GM12878 (cell line): ENCODE measurements around the gene TOR1B. TPM values are rescaled to one million over a fixed set of nuclear protein-coding genes. Genes with fewer than 3 reads are reported as not detected.

Experiments used
- ATAC-seq: fragments of 200-7000 bp; cut with Tn5 transposase; 3 replicates; pipeline ENCODE4 v1.9.1; 2020; ENCODE audit warnings: mild to moderate bottlenecking, moderate library complexity
- BruUV-seq: library from RNA; stranded (reverse); fragments of 400-500 nt; replicated peaks from 2 replicates; lab custom pipeline; 2021; lab: Mats Ljungman, UMichigan
- CTCF ChIA-PET: fragments of 300-600 bp; sonication (Branson Sonifier 250); formaldehyde crosslinking; extraction: SDS; loops from one replicate; lab custom pipeline; 2021; ENCODE audit warnings: inconsistent platforms; lab: Yijun Ruan, JAX
- POLR2A ChIA-PET: fragments of 350-600 bp; formaldehyde crosslinking; extraction: SDS; loops from one replicate; lab custom pipeline; 2021; ENCODE audit warnings: inconsistent platforms; lab: Charles Lee
- RAD21 ChIA-PET: fragments of 300-600 bp; sonication (Branson Sonifier 250); formaldehyde crosslinking; loops from one replicate; lab custom pipeline; 2023; ENCODE audit warnings: antibody characterized with exemption; ENCODE audit not compliant: unreplicated experiment; lab: Charles Lee
- SMC1A ChIA-PET: fragments of 300-600 bp; sonication (Branson Sonifier 250); formaldehyde crosslinking; loops from one replicate; lab custom pipeline; 2023; ENCODE audit not compliant: unreplicated experiment, uncharacterized antibody; lab: Charles Lee
- DNase-seq: peaks from one replicate; pipeline ENCODE4 v3.0.0-alpha.2; 2011; ENCODE audit warnings: low read depth, low spot score
- FAIRE-seq: peaks from 3 replicates; lab custom pipeline; 2011; peaks lifted over from hg19 to GRCh38; lab: Jason Lieb, UNC
- H2AFZ ChIP-seq: 2 replicates; pipeline ENCODE4 v1.6.0; 2011; ENCODE audit warnings: low read depth, low read length, control low read depth; ENCODE audit not compliant: control insufficient read depth
- H3K27ac ChIP-seq: 2 replicates; pipeline ENCODE4 v1.5.1; 2011; ENCODE audit warnings: control low read depth; ENCODE audit not compliant: control insufficient read depth, insufficient read depth
- H3K27me3 ChIP-seq, 2 experiments: replicated peaks in 1 of 2; 2 replicates each; pipeline versions ENCODE4 v1.6.0 to v1.6.1; 2011; ENCODE audit warnings: low read length in 1 of 2; ENCODE audit not compliant: control insufficient read depth in 2 of 2, insufficient read depth in 2 of 2
- H3K36me3 ChIP-seq, 2 experiments: 2 replicates each; pipeline ENCODE4 v1.5.1; 2011; ENCODE audit warnings: low read length in 1 of 2; ENCODE audit not compliant: control insufficient read depth in 2 of 2, insufficient read depth in 2 of 2
- H3K4me1 ChIP-seq: 2 replicates; pipeline ENCODE4 v1.6.1; 2011; ENCODE audit warnings: mild to moderate bottlenecking, low read length, moderate library complexity, mixed read lengths; ENCODE audit not compliant: control insufficient read depth, insufficient read depth
- H3K4me2 ChIP-seq: 2 replicates; pipeline ENCODE4 v1.6.0; 2011; ENCODE audit warnings: control low read depth; ENCODE audit not compliant: control insufficient read depth, insufficient read depth
- H3K4me3 ChIP-seq: fragments of 200-600 bp; sonication (generic); 2 replicates; pipeline ENCODE4 v1.5.1; 2016
- H3K79me2 ChIP-seq: 2 replicates; pipeline ENCODE4 v1.6.0; 2011; ENCODE audit warnings: low read length; ENCODE audit not compliant: control insufficient read depth, insufficient read depth
- H3K9ac ChIP-seq: 2 replicates; pipeline ENCODE4 v1.8.0; 2011; ENCODE audit warnings: low read length, control low read depth, mixed read lengths; ENCODE audit not compliant: control insufficient read depth, insufficient read depth
- H3K9me3 ChIP-seq: replicated peaks from 3 replicates; pipeline ENCODE4 v1.5.1; 2011; ENCODE audit warnings: mild to moderate bottlenecking, low read length; ENCODE audit not compliant: control insufficient read depth, insufficient read depth
- H4K20me1 ChIP-seq: 2 replicates; pipeline ENCODE4 v1.6.0; 2011; ENCODE audit not compliant: control insufficient read depth, insufficient read depth
- ATF7 ChIP-seq: fragments of 450-650 bp; IDR thresholded peaks from 2 replicates; pipeline ENCODE4 v1.6.1; 2016; ENCODE audit warnings: low read depth, mild to moderate bottlenecking
- IKZF1 ChIP-seq: fragments of 450-650 bp; conservative IDR thresholded peaks from 2 replicates; pipeline ENCODE4 v1.6.1; 2017; ENCODE audit warnings: antibody characterized with exemption, mild to moderate bottlenecking
- MEF2A ChIP-seq: IDR thresholded peaks from 2 replicates; pipeline ENCODE4 v1.6.1; 2011; ENCODE audit warnings: low read depth, mild to moderate bottlenecking, low read length, moderate library complexity; ENCODE audit not compliant: insufficient read depth
- NFYA ChIP-seq: IDR thresholded peaks from 2 replicates; pipeline ENCODE4 v1.6.1; 2011; ENCODE audit warnings: low read depth, mild to moderate bottlenecking, low read length, improper control_type of control experiment, borderline replicate concordance
- RUNX3 ChIP-seq: IDR thresholded peaks from 2 replicates; pipeline ENCODE4 v1.6.1; 2012; ENCODE audit warnings: low read length, inconsistent platforms
- SMARCA5 ChIP-seq: fragments of 450-650 bp; IDR thresholded peaks from 2 replicates; pipeline ENCODE4 v1.6.1; 2017; ENCODE audit warnings: mild to moderate bottlenecking
- WGBS: methylation state at CpG from one replicate; pipeline ENCODE4 v1.1.6; 2016; ENCODE audit warnings: low lambda C conversion rate; ENCODE audit not compliant: insufficient replicate concordance, insufficient coverage; ENCODE audit errors: missing lambda C conversion rate; 5-methylcytosine and 5-hydroxymethylcytosine counted together
- in situ Hi-C: fragments of 300-500 bp; cut with MboI; formaldehyde crosslinking; loops from 9 replicates; pipeline ENCODE4 v1.14.3; 2018; ENCODE audit warnings: mixed read lengths
- intact Hi-C: fragments of 100-400 bp; cut with micrococcal nuclease; formaldehyde crosslinking; loops from one replicate; pipeline ENCODE4 v1.14.2; 2022; ENCODE audit not compliant: unreplicated experiment
- polyA plus RNA-seq, 11 experiments: library from polyadenylated mRNA; depleted of rRNA in 4 of 11; unstranded in 6 of 11; stranded (reverse) in 5 of 11; fragments of >200 nt; fragmentation: Nextera tagmentation in 4 of 11; fragmentation: Illumina TruSeq in 1 of 11; extraction: Ambion mirVana in 4 of 11; extraction: Trizol in 1 of 11; gene quantifications; 1 replicate in 1 of 11; 2 replicates in 10 of 11; pipeline versions ENCODE4 v1.2.1 to v1.2.3, GENCODE V29; 2011 to 2016; ENCODE audit warnings: inconsistent platforms in 2 of 11, missing spikeins in 2 of 11, low read depth in 1 of 11
- total RNA-seq, 4 experiments: library from RNA; depleted of rRNA in 3 of 4; stranded (reverse); fragments of >200 nt in 3 of 4; fragmentation: Illumina TruSeq in 1 of 4; extraction: Trizol in 1 of 4; gene quantifications; 2 replicates each; pipeline versions ENCODE4 v1.2.1 to v1.2.3, GENCODE V29; 2013 to 2021
- TF ChIP-seq, protein P1 (sequence below): IDR thresholded peaks from 2 replicates; pipeline ENCODE4 v1.6.1; 2012; ENCODE audit warnings: low read depth, low read length, improper control_type of control experiment

Gene TOR1B
- total and polyA plus RNA-seq, 10 of the 15 experiments (the other 5 are each of a cell fraction or from before 2014, with no cell fraction given), result 1.8 to 17.5 (median 9.9) TPM

DNA sequence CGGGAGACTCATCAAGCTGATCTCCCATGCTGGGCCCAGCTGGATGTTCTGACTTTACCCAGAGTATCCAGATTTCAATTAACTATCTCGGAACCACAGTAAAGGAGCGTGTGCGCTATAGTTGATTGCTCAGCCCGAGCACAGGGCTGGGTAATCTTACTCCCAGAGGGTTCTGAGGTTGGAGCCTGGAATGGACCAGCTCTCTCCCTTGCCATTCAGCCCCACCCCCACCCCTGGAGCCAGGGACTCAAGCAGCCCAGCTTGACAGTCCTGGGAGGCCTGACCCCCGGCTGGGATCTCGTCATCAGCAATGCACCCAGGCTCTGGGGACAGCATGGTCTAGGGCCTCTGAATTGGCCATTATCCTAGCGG is 26.4 kb upstream of the TOR1B start (continued):
- TF ChIP-seq, protein P1, sequence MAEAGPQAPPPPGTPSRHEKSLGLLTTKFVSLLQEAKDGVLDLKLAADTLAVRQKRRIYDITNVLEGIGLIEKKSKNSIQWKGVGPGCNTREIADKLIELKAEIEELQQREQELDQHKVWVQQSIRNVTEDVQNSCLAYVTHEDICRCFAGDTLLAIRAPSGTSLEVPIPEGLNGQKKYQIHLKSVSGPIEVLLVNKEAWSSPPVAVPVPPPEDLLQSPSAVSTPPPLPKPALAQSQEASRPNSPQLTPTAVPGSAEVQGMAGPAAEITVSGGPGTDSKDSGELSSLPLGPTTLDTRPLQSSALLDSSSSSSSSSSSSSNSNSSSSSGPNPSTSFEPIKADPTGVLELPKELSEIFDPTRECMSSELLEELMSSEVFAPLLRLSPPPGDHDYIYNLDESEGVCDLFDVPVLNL, result no peak

DNA sequence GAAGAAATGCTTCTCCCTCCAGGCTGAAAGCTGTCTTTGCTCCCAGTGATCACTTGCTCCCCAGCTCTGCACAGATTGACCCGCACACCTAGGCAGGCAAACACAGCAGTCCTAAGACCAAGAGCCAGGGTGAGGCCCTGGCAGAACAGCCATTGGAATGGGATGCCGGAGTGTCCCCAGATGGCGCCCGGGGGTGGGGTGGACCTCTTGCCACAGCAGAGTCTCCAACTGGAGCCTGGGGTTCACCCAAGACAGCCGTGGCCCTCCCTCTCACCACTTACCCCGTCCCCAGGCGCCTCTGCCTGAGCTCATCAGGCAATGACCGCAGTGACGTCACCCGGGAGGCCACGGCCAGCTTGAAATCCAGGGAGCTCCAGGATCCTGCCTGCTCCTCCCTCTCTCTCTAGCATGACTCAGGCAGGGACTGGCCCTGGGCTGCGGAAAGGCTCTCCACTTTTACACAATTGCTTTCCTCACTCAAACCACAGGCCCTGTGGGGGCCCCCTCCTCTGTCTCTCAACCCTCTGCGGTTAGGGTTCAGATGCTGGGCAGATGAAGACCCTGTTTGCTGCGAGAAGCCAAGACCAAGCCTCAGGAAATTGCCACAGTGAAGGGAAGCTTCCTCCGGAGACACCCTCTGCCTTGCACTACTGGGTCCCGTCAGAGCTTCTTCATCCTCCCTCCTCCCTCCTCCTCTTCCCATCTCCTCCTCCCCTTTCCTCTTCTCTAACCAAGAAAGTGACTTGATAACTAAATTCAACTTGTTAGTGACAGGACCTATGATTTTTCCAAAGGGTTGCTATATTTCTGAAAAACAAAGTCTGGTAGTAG is 25.8 kb upstream of the TOR1B start:
- no peak for FAIRE-seq
- DNase-seq, result no peak
- ChIA-PET SMC1A (no interaction called here), CTCF (interaction anchor here (0.6 to 1.0 kb wide), 4 partner anchors 18 to 1236 kb away, joined by 3 to 4 read pairs (median 3); no protein-coding TSS in a partner anchor), POLR2A (interaction anchor here (0.6 kb wide), 1 partner anchor 435 kb away, joined by 3 read pairs; no protein-coding TSS in a partner anchor), RAD21 (interaction anchor here (0.5 to 0.7 kb wide), 3 partner anchors 40 to 269 kb away, joined by 3 read pairs; no protein-coding TSS in a partner anchor)
- 13% methylated on average over 16 of the region's 16 CpGs for WGBS
- intact Hi-C loops (no loop called here), in situ Hi-C loops (no loop called here)
- no peaks in the 10 kb centered on the region; a peak in 1 of 4 replicates for H3K27me3 ChIP-seq
- no peak overlapping the region for H3K4me3 ChIP-seq
- H2AFZ ChIP-seq, result no peak overlapping the region
- H4K20me1 ChIP-seq, result no peaks in the 10 kb centered on the region
- H3K4me1 ChIP-seq, result no peaks in the 10 kb centered on the region
- no peak overlapping the region for H3K4me2 ChIP-seq
- H3K79me2 ChIP-seq, result no peaks in the 10 kb centered on the region
- BruUV-seq, result no TSS peak
- H3K9ac ChIP-seq, result no peak overlapping the region
- ATAC-seq, result peak; percentile 63
- TF ChIP-seq SMARCA5 (no peak), NFYA (no peak), IKZF1 (0 out of 2 replicates have a peak, but pooled peaks have one; percentile 26), RUNX3 (peak; percentile 18; the same call in 1 of the 2 replicates), ATF7 (peak; percentile 55; the same call in 1 of the 2 replicates), MEF2A (no peak)
- no peaks in the 10 kb centered on the region for H3K36me3 ChIP-seq
- no peaks in the 10 kb centered on the region for H3K9me3 ChIP-seq
- H3K27ac ChIP-seq, result no peak overlapping the region
